COLO829 (cell line): ENCODE data around the gene SSTR5.
"Not testable (repeated sequence)": the region's sequence is repeated elsewhere in the genome, so short reads cannot be mapped to it uniquely, and the experiment has no call there.

Source experiments
- DNase-seq: peaks from one replicate; pipeline ENCODE4 v3.0.0; 2012; ENCODE audit warnings: low spot score

The SSTR5 gene

GRCh38 chr16:1092685-1093283 lies 20.2 kb downstream of the SSTR5 start:
- not testable (repeated sequence) for DNase-seq

- no peak for DNase-seq
Observed at GRCh38 chr16:1093284-1094123, 21.0 kb downstream of the SSTR5 start.

DNA sequence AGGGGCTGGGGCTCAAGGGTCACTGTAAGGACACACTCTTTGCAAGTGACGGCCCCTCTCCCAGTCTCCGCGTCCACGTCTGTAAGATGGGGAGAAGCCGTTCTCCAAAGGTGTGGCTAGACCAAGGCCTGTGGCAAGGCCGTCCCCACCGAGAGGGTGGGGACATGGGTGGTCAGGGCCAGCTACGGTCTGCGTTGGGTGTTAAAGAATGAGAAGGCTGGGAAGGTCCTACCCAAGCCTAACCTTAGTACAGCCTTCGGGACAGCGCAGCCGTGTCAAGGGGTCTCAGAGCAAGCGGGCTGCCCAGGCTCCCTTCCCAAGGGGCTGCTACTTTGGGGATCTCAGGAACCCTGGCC lies 21.6 kb downstream of the SSTR5 start:
- DNase-seq, result no peak

DNA sequence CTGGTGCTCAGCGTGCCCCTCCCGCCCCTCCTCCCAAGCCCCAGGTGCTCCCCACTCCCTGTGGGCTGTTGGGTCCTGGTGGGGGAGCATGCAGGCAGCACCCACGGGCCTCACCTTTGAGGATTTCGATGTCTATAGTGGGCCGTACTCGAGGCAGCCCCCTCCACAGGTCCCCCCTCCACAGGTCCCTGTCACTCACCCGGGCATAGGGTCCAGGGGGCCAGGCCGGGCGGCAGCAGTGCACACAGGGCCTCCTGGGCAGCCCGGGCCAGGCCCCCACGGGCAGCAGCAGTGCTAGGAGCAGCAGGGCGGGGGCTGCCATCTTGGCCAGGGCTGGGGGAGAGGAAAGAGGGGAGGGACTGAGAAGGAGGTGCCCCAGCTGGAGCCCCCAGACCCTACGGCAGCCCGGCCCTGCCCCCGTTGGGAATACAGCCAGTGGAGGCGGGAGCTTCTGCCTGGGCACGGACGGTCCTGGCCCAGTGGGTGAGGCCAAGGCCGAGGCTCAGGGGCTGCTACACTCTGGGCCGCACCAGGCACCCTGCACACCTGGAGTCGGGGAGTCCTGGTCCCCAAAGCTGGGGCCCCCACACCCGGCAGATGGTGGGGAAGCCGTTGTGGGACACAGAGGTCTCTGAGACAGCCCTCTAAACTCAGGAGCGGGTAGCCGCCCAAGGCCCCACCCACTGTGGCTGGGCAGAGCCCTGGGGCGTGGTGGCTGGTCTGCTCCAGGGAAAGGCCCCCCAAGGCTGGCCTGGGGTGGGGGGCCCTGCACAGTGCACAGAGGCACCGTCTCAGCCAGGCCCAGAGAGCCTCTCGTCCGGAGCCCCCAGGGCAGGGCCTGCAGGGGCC lies 22.3 kb downstream of the SSTR5 start:
- DNase-seq, result no peak

- no peak for DNase-seq
Observed at GRCh38 chr16:1095450-1096168, 23.1 kb downstream of the SSTR5 start.

DNA sequence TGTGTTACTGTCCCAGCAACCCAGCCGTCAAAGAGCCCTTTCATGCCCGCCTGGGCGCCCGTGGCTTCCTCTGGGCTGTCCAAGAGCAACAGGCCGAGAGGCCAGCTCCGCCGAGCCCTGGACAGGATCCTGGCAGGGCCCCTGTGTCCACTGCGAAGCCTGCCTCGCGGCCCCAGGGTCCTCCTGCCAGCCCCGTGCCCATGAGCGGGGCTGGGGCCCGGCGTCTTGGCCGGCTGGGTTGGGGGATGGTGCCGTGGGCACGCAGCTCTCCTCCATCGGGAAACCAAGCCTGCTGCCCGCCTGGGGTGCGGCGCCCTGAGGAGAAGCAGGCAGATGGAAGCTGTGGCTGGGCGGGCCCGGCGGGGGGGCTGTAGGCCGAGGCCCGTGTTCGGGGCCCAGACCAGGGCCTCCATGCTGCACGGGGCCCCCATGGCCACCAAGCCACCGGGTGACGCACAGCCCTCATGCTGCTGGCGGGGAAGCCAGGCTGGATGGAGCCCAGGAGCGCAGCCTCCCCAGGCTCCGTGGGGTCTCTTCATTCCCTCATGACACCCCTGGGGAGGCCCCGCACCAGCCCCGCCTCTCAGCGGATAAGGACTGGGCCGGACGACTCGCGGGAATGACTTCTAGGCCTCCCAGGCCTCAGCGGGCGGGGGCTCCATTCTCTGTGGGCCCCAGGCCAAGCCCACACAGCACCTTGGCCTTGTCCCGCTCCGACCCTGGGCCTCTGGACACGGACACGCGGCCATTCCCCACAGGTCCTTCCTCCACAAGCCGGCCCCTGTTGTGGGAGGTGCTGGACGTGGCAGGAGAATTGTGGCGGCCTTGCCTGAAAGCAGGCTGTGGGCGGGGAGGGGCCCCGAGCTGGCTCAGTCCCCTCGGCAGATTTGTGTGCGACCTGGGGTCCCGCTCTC lies 23.9 kb downstream of the SSTR5 start, which contains the start of gene C1QTNF8:
Gene C1QTNF8 (minus strand): TSS at position 76 of the 914 bp plus-strand sequence. CDS start 1,322 bp downstream, outside the sequence.
- no peak for DNase-seq

- no peak for DNase-seq
Observed at GRCh38 chr16:1097156-1097555, 24.6 kb downstream of the SSTR5 start.

DNA sequence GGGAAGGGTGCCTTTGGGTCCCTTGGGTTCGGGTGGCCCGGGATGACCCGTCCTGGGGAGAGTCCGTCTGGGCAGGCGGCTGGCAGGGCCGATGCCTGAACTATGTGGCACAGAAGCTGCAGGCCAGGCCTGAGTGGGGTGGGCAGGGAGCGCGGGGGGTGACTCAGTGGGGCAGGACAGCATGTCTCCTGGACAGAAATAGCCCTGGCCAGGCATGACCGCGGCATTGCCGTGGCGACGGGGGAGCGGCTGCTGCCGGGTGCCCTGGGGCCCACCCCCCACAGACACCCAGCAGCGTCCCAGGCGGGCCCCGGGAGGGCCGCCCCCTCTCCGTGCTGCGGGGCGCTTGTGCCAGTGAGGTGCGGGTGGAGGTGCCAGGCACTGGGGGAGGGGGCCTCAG lies 25.3 kb downstream of the SSTR5 start:
- no peak for DNase-seq

GRCh38 chr16:1098266-1098991 lies 25.9 kb downstream of the SSTR5 start:
- DNase-seq, result no peak

GRCh38 chr16:1099189-1100083 lies 26.9 kb downstream of the SSTR5 start:
- no peak for DNase-seq

DNA sequence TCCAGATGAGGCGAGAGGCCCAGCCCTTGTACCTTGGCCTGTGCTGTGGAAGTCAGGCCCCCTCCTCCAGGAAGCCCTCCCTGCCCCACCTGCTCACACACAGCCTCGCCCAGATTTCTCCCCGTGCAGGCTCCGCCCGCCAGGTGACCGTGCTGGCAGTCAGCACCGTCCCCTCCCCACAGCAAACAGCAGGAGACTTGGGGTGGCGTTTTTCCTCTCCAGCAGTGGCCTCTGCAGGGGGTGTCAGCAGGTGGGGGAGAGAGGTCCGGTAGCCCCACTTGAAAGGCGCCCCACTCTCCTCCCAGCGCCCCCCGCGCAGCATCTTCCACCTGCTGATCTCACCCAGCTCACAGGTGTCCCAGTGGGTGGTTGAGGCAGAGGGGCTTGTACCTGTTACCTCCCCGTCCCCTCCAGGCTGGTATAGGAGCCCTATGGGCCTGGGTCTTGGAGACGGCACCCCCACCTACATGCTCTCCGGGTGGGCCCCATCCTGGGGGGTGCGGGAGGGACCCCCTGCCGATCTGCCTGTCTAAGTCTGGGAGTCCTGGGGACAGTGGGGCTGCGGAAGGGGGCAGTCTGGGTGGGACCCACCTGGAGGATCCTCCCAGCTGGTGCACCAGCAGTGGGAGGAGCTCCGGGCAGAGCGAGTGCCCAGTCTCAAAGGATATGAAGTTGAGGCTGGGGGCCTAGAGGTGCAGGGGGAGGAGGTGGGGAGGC lies 27.7 kb downstream of the SSTR5 start:
- no peak for DNase-seq

- no peak for DNase-seq
Observed at GRCh38 chr16:1101133-1101532, 28.6 kb downstream of the SSTR5 start.

DNA sequence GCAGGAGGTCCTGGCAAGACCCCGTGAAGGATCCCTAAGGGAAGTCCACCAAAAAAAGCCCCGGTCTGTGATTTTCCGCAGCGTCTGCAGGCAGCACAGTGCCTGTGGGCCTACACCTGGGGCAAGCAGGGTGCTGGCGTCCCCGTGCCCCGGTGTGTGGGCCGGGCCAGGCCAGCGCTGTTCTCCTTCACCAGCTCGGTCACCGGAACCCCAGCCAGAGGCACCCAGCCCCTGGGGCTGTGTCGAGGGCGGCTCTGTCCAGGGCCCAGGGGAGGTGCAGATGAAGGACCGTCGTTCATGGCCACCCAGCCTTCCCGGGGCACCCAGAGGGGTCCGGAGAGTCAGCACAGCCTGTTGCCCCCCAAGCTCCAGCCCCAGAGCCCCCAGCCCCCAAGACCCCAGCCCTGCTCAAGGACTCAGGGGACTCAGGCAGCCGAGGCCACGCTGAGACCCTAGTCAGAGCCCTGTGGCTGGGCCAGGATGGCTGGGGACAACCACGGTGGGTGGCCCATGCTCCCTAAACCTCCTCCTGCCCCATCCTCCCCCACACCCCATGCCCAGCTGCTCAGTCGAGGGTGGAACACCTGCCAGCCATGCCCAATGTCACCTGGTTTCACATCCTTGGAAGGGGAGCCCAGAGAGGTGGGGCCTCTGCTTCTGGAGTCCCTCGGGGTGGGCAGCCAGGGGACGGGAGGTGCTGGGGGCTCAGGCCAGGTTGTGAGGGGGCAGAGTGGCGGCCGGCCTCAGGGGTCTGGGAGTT lies 29.2 kb downstream of the SSTR5 start:
- DNase-seq, result no peak

- no peak for DNase-seq
Observed at GRCh38 chr16:1102333-1102700, 29.8 kb downstream of the SSTR5 start.

- DNase-seq, result peak; percentile 61
Observed at GRCh38 chr16:1102921-1103635, 30.5 kb downstream of the SSTR5 start.

DNA sequence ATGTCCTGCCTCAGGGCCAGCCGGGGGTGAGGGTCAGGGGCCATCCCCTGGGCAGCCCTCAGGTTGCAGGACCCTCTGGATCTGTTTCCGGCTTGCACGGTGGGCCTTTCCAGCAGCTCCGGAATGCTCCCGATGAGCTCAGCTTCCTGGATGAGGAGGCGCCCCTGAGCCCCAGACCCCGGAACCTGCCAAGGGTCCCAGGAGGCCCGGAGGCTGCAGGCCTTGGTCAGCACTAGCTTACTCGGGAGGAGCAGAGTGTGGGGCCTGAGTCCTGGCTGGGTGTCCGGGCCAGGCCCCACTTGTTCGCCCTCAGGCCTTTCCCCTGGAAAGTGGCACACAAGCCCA lies 31.1 kb downstream of the SSTR5 start:
- DNase-seq, result no peak

- DNase-seq, result peak; percentile 86
Observed at GRCh38 chr16:1105888-1106620, 33.5 kb downstream of the SSTR5 start.
